Keratinocyte (primary cell): Measurements from ENCODE around the gene DNAJC12.
"Not testable (repeated sequence)": the region's sequence is repeated elsewhere in the genome, so short reads cannot be mapped to it uniquely, and the experiment has no call there.

Experiments used
- CTCF ChIP-seq, 3 experiments: IDR thresholded peaks in 1 of 3; conservative IDR thresholded peaks in 1 of 3; optimal IDR thresholded peaks in 1 of 3; 2 replicates in 2 of 3; 3 replicates in 1 of 3; pipeline versions ENCODE3 to v1.5.1; 2011; ENCODE audit warnings: low read length in 3 of 3, mild to moderate bottlenecking in 3 of 3, moderate library complexity in 2 of 3, control low read depth in 1 of 3, inconsistent platforms in 1 of 3; ENCODE audit not compliant: insufficient read depth in 2 of 3; ENCODE audit errors: extremely low read depth in 1 of 3
- EZH2 ChIP-seq: IDR thresholded peaks from one replicate; pipeline ENCODE4 v1.6.1; 2012; ENCODE audit warnings: inconsistent platforms, mild to moderate bottlenecking, low read length, moderate library complexity

- TF ChIP-seq EZH2; CTCF (optimal IDR thresholded peaks at IDR 0.05 in 1 of 3, IDR thresholded peaks at IDR 0.05 in 1 of 3, conservative IDR thresholded peaks at IDR 0.05 in 1 of 3; ENCODE audit: extremely low read depth in 1 of 3, insufficient read depth in 2 of 3, low read length in 3 of 3): not testable (repeated sequence)
Measured at GRCh38 chr10:67835541-67836394, 2.2 kb downstream of the DNAJC12 start.
